ENCODE data around the gene ARHGAP8.
A peak's percentile ranks its signal among the peaks of the same experiment; 100 is the strongest.

The ARHGAP8 gene

DNA sequence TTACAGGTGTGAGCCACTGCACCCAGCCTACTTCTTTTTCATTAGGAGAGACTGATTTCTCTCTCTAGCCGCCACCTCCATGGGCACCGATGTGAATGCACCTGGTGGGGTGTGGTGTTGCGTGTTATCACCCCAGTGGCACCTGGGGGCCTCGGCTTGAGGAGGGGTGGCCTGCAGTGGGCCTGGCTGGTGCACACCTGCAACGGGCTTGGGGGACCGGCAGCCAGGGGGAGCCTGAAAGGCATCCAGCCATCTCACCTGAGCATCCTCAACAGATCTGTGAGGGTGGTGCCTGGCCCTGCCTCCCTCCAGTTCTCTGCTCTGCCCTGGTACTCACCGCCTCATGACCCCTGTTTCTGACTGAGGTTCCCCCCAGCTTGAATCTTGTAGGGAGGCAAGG lies 108.9 kb downstream of the ARHGAP8 start:
- in situ Hi-C loops (cut with HindIII; ENCODE audit: low pct_ligation_motif_present, low pct_unique_long_range_greater_than_20kb, low sequenced_read_pairs) = no loop called here
- no peak for DNase-seq

DNA sequence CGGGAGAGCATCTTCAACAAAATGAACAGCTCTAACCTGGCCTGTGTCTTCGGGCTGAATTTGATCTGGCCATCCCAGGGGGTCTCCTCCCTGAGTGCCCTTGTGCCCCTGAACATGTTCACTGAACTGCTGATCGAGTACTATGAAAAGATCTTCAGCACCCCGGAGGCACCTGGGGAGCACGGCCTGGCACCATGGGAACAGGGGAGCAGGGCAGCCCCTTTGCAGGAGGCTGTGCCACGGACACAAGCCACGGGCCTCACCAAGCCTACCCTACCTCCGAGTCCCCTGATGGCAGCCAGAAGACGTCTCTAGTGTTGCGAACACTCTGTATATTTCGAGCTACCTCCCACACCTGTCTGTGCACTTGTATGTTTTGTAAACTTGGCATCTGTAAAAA lies 109.9 kb downstream of the ARHGAP8 start:
- in situ Hi-C loops (cut with HindIII; ENCODE audit: low pct_ligation_motif_present, low pct_unique_long_range_greater_than_20kb, low sequenced_read_pairs) = no loop called here
- DNase-seq = no peak

DNA sequence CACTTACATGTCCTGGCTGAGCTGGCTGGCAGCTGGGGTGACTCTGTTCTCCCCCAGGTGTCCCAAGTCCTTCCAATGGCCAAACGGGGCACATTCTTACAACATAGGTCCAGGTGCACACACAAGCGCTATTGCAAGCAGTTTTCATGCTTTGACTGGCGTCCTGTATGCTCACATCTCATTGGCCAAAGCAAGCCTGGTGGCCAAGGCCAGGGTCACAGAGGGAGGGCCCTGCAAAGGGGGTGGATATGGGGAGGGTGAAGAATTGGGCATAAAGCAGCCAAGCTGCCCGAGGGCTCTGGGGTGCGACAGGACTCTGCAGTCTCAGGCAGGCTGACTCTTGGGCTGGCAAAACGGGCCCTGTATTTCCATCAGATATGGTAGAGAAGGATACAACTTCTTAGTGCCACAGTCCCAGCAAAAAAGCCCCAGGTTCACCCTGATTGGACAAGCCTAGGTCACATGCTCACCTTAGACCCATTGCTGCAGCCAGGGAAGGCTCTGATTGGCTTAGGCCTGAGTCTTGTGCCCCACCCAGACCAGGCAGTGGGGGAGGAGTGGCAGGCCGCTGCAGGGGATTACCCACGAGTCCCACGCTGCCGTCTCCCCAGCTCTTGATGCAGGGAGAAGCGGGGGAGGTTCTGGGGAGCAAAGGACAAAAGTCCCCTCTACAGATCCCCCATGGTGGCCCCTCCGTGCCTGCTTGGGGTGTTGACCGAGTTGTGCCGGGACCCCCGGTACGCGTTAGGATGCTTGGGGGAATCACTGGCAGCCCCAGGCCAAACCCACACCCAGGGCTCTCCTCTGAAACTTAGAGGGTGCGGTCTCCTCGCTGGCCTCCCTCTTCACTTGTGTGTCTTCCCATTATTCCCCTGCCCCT lies 110.8 kb downstream of the ARHGAP8 start:
- DNase-seq = no peak
- in situ Hi-C loops (cut with HindIII; ENCODE audit: low pct_ligation_motif_present, low pct_unique_long_range_greater_than_20kb, low sequenced_read_pairs) = no loop called here

DNA sequence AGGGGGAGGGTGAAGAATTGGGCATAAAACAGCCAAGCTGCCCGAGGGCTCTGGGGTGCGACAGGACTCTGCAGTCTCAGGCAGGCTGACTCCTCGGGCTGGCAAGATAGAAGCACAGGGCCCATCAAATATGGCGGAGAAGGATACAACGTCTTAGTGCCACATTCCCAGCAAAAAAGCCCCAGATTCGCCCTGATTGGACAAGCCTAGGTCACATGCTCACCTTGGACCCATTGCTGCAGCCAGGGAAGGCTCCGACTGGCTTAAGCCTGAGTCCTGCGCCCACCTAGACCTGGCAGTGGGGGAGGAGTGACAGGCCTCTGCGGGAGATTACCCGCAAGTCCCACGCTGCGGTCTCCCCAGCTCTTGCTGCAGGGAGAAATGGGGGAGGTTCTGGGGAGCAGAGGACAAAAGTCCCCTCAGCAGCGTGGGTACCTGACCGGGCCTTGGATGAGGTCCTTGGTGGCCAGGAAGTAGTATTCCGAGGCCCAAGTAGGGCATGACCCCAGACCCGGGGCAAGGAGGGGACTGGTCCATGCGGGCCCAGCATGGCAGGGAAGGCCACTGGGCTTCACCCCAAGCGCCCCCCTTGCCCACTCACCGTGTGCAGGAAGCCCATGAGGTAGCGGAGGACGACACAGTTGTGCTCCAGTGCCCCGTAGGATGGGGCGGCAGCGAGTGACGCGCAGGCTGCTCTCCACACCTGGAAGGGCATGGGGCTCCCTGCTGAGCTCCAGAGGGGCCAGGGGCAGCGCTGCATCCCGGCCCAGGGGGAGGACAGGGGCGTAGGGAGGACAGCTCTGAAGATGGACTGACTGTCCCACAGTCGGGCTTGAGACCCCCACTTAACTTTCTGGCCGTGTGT lies 113.0 kb downstream of the ARHGAP8 start:
- no peak for DNase-seq
- in situ Hi-C loops (cut with HindIII; ENCODE audit: low pct_ligation_motif_present, low pct_unique_long_range_greater_than_20kb, low sequenced_read_pairs) = no loop called here

DNA sequence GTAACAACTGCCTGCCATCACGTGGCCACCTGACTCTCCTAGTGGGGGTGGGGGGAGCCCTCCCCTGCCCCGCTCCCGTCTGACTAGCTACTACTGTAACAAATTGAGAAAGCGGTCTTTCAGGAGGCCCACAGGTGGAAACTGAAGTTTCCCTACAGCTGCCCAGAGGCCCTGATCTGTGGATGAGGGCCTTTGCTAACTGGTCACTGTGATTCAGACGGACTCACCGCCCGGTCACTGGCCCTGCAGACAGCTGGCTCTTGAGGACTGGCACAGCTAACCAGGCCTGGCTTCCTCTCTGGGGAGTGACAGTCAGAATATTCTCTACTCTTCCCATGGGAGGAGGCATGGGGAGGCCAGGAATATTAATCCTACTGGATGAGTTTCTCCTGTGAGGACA lies 116.8 kb downstream of the ARHGAP8 start:
- DNase-seq = no peak
- in situ Hi-C loops (cut with HindIII; ENCODE audit: low pct_ligation_motif_present, low pct_unique_long_range_greater_than_20kb, low sequenced_read_pairs) = no loop called here

DNA sequence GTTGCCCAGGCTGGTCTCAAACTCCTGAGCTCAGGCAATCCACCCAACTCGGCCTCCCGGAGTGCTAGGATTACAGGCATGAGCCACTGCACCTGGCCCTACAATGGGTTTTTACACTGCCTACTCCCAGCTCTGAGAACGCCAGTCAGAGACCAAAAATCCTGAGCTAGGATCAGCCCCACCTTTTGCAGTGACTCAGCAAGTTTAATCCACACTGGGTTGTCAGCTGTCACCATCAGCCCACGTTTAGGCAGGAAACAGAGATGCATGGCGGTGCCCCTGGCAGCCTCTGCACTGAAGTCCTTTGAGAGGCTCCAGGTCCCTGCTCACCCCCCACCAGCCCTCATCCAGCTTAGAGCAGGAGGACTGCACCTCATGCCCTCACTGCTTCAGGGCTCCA lies 117.6 kb downstream of the ARHGAP8 start:
- in situ Hi-C loops (cut with HindIII; ENCODE audit: low pct_ligation_motif_present, low pct_unique_long_range_greater_than_20kb, low sequenced_read_pairs) = no loop called here
- no peak for DNase-seq

DNA sequence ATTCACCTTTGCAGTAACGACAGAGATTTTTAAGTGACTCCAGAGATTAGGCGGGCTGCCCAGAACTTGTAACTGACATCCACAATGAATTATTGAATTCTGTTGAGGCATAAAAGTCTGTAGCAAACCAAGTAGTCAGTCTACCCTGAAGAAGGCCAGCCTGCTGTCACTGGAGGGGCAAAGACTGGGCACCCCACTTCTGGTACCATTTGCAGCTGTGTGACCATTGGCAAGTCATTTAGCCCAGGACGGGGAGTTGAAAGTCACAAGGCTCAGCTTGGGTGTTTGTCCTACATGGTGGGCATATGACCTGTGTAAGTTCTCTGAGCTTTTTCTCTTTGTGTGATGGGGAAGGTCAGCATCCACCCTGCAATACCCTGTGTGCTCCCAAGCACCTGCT lies 119.4 kb downstream of the ARHGAP8 start:
- no peak for DNase-seq
- in situ Hi-C loops (cut with HindIII; ENCODE audit: low pct_ligation_motif_present, low pct_unique_long_range_greater_than_20kb, low sequenced_read_pairs) = no loop called here

DNA sequence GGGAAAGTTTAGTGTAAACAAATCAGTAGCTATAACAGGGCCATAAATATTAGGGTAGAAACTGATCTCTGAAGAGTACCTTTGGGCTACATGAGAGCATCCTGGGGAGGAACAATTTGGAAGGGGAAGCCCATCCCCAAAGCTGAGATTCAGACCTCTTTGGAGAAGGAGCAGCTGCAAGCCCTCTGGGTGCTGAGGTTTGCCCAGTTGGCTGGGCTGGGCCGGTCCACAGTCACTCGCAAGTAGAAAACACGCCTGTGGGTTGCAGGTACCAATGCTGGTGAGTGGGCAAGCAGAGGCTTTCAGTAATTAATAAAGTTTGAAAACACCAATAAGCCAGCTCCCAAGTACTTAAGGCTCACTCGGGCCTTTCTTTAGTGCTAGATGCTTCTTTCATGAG lies 124.5 kb downstream of the ARHGAP8 start:
- in situ Hi-C loops (cut with HindIII; ENCODE audit: low pct_ligation_motif_present, low pct_unique_long_range_greater_than_20kb, low sequenced_read_pairs) = no loop called here
- no peak for DNase-seq

DNA sequence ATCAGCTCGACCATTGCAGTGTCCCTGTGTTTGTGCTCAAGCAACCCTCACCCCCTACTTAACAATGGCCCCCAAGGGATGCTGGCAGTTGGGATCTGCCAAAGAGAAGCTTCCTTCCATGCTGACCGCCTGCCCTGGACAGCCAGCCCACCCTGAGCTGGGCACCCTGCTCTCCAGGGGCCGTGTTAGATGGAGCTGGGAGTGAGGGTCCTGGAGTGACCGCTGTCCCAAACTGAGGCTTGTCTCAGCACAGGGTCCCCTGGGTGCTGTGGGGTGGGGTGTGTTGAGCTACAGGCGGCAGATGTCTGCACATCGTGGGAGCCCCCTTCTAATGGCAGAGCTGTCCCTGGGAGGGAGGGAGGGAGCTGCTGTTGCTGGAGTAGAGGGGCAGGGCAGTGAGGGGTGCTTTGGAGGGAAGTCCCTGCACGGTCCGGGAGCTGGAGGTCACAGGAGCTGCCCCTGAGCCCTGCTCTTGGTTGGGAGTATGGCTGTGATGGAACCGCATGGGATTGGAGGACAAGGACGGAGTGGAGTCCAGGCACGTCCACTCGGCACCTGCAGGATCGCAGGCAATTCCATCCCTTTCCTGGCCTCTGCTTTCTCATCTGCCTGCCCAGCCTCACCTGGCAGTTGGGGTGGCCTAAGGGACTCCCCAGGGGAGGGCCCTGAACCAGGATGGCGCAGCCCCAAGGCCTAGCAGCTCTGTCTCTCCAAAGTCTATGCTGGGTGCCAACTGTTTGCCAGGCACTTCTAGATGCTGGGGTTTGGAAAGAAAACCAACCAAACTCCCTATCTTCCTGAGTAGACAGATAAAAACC lies 126.3 kb downstream of the ARHGAP8 start:
- in situ Hi-C loops (cut with HindIII; ENCODE audit: low pct_ligation_motif_present, low pct_unique_long_range_greater_than_20kb, low sequenced_read_pairs) = no loop called here
- no peak for DNase-seq

DNA sequence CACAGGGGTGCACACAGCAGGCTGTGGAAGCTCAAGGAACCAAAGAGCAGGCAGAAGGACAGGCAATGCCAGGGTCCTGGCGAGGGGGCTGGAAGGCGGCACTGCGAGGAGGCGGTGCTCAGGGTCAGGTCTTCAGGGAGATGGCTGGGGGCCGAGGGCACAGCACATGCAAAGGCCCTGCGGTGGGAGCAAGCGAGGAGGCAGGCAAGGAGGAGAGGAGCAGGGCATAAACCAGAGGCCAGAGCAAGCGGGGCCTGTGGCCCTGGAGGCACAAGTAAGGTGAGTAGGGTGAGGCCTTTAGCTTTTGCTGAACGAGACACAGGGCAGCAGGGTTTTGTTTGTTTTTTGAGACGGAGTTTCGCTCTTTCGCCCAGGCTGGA lies 126.9 kb downstream of the ARHGAP8 start:
- in situ Hi-C loops (cut with HindIII; ENCODE audit: low pct_ligation_motif_present, low pct_unique_long_range_greater_than_20kb, low sequenced_read_pairs) = no loop called here
- no peak for DNase-seq

DNA sequence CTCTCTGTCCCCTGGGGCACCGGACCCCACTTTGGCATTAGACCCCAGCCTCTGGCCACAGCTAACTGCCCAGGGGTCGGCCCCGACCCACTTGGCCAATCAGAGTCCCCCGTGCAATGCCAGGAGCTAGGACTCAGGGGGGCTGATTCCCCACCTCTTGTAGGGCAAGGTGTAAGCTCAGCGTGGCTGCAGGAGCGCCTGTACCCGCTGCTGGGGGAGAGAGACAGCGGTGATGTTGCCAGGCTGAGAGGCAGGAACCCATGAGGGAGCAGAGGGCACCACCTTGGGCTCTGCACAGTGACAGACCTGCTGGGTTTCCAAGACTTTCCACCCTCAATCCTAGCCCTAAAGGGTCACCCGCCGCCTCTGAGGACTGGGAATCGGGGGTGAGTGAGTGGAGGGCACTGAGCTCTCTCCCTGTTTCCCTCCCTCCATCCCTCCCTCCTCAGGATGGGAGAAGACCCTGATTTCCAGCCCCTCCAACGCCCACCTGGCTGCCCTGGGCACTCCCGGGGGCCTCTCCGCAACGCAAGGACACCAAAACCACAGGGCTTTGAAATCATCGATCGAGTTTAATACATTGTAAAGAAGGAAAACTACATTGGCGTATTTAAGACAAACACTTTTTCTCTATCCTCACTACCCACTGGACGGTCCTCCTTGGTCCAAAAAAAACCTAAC lies 128.4 kb downstream of the ARHGAP8 start:
- in situ Hi-C loops (cut with HindIII; ENCODE audit: low pct_ligation_motif_present, low pct_unique_long_range_greater_than_20kb, low sequenced_read_pairs) = no loop called here
- DNase-seq = no peak

DNA sequence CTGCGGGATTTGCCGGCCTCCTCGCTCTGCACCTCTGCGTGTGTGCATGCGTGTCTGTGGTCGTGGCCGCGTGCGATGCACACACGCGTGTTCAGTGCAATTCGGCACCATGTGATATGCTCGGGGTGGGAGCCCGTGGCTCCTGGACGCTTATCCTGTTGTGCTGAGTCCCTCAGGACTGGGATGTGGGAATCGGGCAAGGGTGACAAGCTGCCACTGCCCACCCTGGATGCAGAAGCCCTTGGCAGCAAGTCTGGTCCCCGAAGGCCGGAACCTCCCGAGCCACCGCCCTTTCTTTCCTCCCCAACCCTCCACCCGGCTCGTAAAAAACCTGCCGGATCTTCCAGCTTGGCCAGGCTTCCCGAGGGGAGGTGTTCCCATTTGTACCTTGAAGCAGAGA lies 129.2 kb downstream of the ARHGAP8 start:
- DNase-seq = no peak
- in situ Hi-C loops (cut with HindIII; ENCODE audit: low pct_ligation_motif_present, low pct_unique_long_range_greater_than_20kb, low sequenced_read_pairs) = no loop called here

DNA sequence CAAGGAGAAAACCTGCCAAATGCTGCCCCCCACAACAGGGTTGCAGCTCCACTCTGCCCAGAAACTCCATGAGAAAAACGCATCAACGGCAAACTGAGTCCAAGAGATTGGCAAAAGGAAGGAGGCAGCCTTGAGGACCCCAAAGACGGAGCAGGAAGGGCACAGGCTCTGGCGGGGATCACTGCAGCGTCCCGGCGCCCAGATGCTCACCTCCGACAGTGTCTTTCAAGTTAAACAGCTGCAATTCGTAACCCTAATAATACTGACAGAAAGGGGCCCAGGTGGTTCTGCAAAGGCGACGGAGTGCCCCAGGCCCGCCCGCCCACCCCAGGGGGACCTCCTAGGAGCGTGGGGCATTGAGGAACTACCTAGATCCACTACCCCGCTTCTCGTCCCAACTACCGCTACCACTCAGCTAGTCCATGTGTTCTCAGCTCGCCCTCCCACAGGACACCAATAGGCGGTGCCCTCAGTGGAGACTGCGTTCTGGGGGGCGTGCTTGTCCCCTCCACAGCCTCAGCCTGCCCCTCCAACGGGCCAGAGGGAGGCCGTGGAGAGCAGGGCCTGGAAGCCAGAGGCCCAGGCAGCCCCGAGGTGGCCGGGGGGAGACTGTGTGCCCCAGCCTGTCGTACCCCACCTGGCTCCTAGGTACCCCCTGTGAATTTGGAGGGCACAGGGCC lies 130.0 kb downstream of the ARHGAP8 start:
- in situ Hi-C loops (cut with HindIII; ENCODE audit: low pct_ligation_motif_present, low pct_unique_long_range_greater_than_20kb, low sequenced_read_pairs) = no loop called here
- no peak for DNase-seq

DNA sequence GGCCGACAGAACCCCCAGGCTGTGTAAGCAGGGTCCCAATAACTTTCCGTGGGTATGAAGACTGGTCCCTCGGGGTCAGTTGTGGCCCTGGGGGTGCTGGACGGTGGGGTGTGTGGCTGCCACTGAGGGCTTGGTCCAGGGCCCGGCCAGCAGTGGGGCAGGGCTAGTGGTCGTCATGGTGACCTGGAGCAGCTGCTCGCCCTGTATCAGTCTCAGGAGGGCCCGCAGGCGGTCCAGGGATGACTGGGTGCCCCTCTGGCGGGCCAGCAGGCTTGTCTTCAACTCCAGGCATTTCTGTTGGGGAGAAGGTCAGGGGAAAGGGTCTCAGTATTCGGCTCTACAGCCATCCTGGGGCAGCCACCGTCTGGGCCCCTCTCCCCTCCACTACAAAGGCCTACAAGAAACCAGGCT lies 130.6 kb downstream of the ARHGAP8 start:
- in situ Hi-C loops (cut with HindIII; ENCODE audit: low pct_ligation_motif_present, low pct_unique_long_range_greater_than_20kb, low sequenced_read_pairs) = no loop called here
- no peak for DNase-seq

DNA sequence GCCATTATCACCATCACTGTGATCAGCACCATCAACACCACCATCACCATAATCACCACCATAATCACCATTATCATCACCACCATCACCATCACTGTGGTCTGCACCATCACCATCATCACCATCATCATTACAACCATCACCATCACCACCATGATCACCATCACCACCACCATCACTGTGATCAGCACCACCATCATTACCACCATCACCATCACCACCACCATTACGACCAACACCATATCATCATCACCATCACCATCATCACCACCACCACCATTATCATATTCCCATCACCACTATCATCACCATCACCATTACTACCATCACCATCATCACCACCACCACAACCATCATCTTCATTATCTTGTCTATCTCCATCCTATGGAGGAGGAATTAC lies 132.2 kb downstream of the ARHGAP8 start:
- in situ Hi-C loops (cut with HindIII; ENCODE audit: low pct_ligation_motif_present, low pct_unique_long_range_greater_than_20kb, low sequenced_read_pairs) = no loop called here
- no peak for DNase-seq

DNA sequence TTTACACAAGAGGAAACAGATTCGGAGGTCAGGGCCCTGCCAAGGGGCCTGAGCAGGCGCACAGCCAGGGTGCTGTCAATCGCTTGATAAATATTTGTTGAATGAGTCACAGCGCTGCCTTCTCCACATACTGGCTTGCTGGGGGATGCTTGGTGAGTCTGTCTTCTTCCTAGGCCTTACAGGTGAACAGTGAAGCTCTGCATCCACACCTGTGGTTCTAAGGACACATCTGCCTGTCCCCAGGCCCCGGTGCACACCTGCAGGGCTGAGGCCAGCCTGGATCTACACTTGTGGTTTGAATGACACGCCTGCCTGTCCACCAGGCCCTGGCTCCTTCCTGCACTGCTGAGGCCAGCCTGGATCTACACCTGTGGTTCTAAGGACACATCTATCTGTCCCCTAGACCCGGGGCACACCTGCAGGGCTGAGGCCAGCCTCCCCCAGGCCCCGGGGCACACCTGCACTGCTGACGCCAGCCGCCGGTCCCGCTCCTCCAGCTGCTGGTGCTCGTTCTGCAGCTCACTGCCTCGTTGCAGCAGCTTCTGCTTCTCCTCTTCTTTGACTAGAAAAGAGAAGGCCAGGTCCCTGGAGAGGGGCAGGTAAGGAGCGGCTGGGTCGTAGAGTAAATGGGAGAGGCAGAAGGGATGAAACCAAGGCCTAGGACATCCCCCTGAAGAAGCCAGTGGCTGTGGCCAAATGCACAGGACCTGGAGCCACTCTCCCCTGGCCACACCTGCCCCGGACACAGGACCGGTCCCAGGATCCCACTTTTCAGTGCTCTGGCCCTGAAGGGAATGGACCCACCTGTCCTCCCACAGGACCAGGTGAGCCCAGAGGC lies 132.8 kb downstream of the ARHGAP8 start:
- in situ Hi-C loops (cut with HindIII; ENCODE audit: low pct_ligation_motif_present, low pct_unique_long_range_greater_than_20kb, low sequenced_read_pairs) = no loop called here
- DNase-seq = peak; percentile 15

DNA sequence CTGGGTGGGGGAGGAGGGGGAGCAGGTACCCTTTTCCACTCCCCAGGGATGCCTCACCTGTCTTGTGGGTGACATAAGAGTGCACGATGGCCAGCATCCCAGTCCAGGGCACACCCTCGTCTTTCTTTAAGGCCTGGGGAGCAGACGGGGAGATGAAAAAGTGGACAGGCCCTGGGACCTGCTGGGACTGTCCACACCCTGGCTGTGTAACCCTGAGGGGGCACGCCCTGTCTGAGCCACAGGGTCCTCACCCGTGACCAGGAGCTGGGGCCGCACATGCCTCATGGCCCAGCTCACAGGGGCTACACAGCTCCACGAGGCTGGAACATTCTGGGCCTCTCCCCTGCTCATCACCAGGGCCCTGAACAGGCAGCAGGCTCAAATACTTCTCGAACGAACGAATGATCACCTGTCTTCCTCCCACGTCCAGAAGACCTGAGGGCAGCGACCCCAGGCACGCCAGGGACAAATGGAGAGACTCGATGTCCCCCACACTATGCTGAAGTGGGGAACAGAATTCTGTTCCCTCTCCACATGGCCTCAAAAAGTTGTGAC lies 133.5 kb downstream of the ARHGAP8 start:
- in situ Hi-C loops (cut with HindIII; ENCODE audit: low pct_ligation_motif_present, low pct_unique_long_range_greater_than_20kb, low sequenced_read_pairs) = no loop called here

More for the DNA sequence above, 133.5 kb downstream of the ARHGAP8 start:
- no peak for DNase-seq
